ENCODE measurements around the gene OR52N1. TPM values are rescaled to one million over a fixed set of nuclear protein-coding genes. Genes with fewer than 3 reads are reported as not detected.

Gene OR52N1
- total and polyA plus RNA-seq, 2 donors (not counting 3 experiments of a cell fraction or from before 2014, with no cell fraction given): not detected

GRCh38 chr11:5753943-5754342, 37.1 kb downstream of the OR52N1 start, which contains the start of gene OR52N4:
Gene OR52N4 (plus strand): TSS chr11:5754243. CDS start chr11:5754741, 498 bp downstream.
- H3K79me2 ChIP-seq (ENCODE audit: control insufficient read depth, insufficient read depth, low read length): no peaks in the 10 kb centered on the region
- no peaks in the 10 kb centered on the region for H3K9me1 ChIP-seq (replicated peaks; ENCODE audit: control insufficient read depth, extremely low read depth, insufficient read depth, low read length)
- H3K9me3 ChIP-seq (replicated peaks; ENCODE audit: control insufficient read depth, insufficient read depth, low read length): no peaks in the 10 kb centered on the region
- POLR2A ChIA-PET: no interaction called here
- no peak within 1 kb of the TSS for H3K4me3 ChIP-seq (replicated peaks in 1 of 3; ENCODE audit: insufficient read depth in 1 of 3, low read depth in 1 of 3, low read length in 3 of 3)
- H3K36me3 ChIP-seq (ENCODE audit: control insufficient read depth in 2 of 2, extremely low read depth in 1 of 2, insufficient read depth in 2 of 2, low read length in 2 of 2): no peaks in the 10 kb centered on the region
- CTCF ChIA-PET: no interaction called here
- H3K4me2 ChIP-seq (ENCODE audit: insufficient read depth, low read length): no peak within 1 kb of the TSS
- no TSS peak for BruUV-seq (replicated peaks)
- intact Hi-C loops (cut with micrococcal nuclease): no loop called here
- DNase-seq (ENCODE audit: low read depth, low spot score) (no peak), FAIRE-seq (no peak)
- H3K27me3 ChIP-seq (ENCODE audit: control insufficient read depth in 2 of 2, insufficient read depth in 2 of 2, low read length in 2 of 2): peaks cover 3 to 5% of the 10 kb centered on the region in 2 experiments
- no peaks in the 10 kb centered on the region for H4K20me1 ChIP-seq (replicated peaks; ENCODE audit: control insufficient read depth, extremely low read depth, insufficient read depth, low read length)
- no peak for TF ChIP-seq MYC (IDR thresholded peaks at IDR 0.05; ENCODE audit: low read depth, low read length)
- TF ChIP-seq POLR2AphosphoS5 (IDR thresholded peaks at IDR 0.05; ENCODE audit: insufficient read depth, low read depth, low read length): no peak
- TF ChIP-seq JUN (IDR thresholded peaks at IDR 0.05; ENCODE audit: borderline replicate concordance, insufficient read depth, insufficient read length, low read depth): no peak
- no peak for TF ChIP-seq CTCF (IDR thresholded peaks at IDR 0.05; ENCODE audit: extremely low read depth in 1 of 2, insufficient read depth in 1 of 2, low read depth in 1 of 2, low read length in 2 of 2)
- no peak for TF ChIP-seq GATA2 (IDR thresholded peaks at IDR 0.05; ENCODE audit: insufficient read depth, insufficient read length, low read depth, low read length)
- no peak for TF ChIP-seq MAX (IDR thresholded peaks at IDR 0.05; ENCODE audit: insufficient read depth, insufficient read length)
- dilution Hi-C loops (cut with MboI; ENCODE audit: extremely low pct_ligation_motif_present, low sequenced_read_pairs): no loop called here
- H3K27ac ChIP-seq (ENCODE audit: insufficient read depth, low read depth, low read length): no peak within 1 kb of the TSS
- H3K4me1 ChIP-seq (ENCODE audit: control insufficient read depth, extremely low read depth, insufficient read depth, low read length): no peaks in the 10 kb centered on the region
- H3K9ac ChIP-seq (replicated peaks; ENCODE audit: extremely low read depth, insufficient read depth, low read length): no peak within 1 kb of the TSS
- no peak within 1 kb of the TSS for H2AFZ ChIP-seq (ENCODE audit: low read depth, low read length)
